Nephron (organoid): ENCODE results near the gene CCNJL.
"Not testable (repeated sequence)": the region's sequence is repeated elsewhere in the genome, so short reads cannot be mapped to it uniquely, and the experiment has no call there.

Experiments used
- H3K27ac Mint-ChIP-seq, 3 experiments: 2 replicates each; pipeline ENCODE4 v1.8.0; 2020; ENCODE audit warnings: mixed read lengths in 3 of 3, mild to moderate bottlenecking in 2 of 3, moderate library complexity in 1 of 3
- H3K27me3 Mint-ChIP-seq: 2 replicates; pipeline ENCODE4 v1.8.0; 2021; ENCODE audit warnings: low read depth, mild to moderate bottlenecking, moderate library complexity, mixed read lengths
- H3K36me3 Mint-ChIP-seq: 2 replicates; pipeline ENCODE4 v1.8.0; 2020; ENCODE audit warnings: low read depth, mixed read lengths
- H3K4me1 Mint-ChIP-seq: 2 replicates; pipeline ENCODE4 v1.8.0; 2020; ENCODE audit warnings: mixed read lengths
- H3K4me3 Mint-ChIP-seq, 3 experiments: 2 replicates each; pipeline ENCODE4 v1.8.0; 2020; ENCODE audit warnings: mild to moderate bottlenecking in 3 of 3, mixed read lengths in 3 of 3, moderate library complexity in 2 of 3
- H3K9me3 Mint-ChIP-seq: 2 replicates; pipeline ENCODE4 v1.8.0; 2020; ENCODE audit warnings: mixed read lengths
- TF ChIP-seq, protein P1 (sequence below), 3 experiments: fragments of 200-600 bp; sonication (generic); IDR thresholded peaks; one replicate each; pipeline ENCODE4 v1.5.0; 2021; ENCODE audit warnings: antibody characterized with exemption in 3 of 3; ENCODE audit not compliant: unreplicated experiment in 3 of 3

Gene CCNJL

DNA sequence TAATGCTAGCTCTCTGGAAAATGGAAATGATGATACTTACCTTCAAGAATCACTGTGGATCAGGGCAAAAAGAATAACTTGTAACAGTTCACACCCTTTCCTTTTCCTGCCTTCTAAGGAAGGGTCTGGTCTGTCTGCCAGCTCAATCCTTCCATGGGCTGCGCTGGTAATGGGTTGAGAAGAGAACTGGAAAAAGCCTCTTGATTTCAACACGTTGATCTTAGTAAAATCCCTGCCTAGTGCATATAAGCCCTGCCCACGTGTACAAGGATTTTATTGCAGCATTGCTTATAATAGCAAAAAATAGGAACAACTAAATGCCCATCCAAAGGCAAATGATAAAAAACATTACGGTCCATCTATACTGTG is 37.6 kb upstream of the CCNJL start:
- no peak overlapping the region for H3K4me3 Mint-ChIP-seq
- no peaks in the 10 kb centered on the region for H3K36me3 Mint-ChIP-seq
- H3K9me3 Mint-ChIP-seq, result no peaks in the 10 kb centered on the region
- TF ChIP-seq, protein P1, sequence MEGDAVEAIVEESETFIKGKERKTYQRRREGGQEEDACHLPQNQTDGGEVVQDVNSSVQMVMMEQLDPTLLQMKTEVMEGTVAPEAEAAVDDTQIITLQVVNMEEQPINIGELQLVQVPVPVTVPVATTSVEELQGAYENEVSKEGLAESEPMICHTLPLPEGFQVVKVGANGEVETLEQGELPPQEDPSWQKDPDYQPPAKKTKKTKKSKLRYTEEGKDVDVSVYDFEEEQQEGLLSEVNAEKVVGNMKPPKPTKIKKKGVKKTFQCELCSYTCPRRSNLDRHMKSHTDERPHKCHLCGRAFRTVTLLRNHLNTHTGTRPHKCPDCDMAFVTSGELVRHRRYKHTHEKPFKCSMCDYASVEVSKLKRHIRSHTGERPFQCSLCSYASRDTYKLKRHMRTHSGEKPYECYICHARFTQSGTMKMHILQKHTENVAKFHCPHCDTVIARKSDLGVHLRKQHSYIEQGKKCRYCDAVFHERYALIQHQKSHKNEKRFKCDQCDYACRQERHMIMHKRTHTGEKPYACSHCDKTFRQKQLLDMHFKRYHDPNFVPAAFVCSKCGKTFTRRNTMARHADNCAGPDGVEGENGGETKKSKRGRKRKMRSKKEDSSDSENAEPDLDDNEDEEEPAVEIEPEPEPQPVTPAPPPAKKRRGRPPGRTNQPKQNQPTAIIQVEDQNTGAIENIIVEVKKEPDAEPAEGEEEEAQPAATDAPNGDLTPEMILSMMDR (IDR thresholded peaks at IDR 0.05; ENCODE audit: unreplicated experiment in 3 of 3), result no peak
- H3K4me1 Mint-ChIP-seq, result peaks cover 10% of the 10 kb centered on the region
- no peak overlapping the region for H3K27ac Mint-ChIP-seq
- H3K27me3 Mint-ChIP-seq, result peaks cover 8% of the 10 kb centered on the region

DNA sequence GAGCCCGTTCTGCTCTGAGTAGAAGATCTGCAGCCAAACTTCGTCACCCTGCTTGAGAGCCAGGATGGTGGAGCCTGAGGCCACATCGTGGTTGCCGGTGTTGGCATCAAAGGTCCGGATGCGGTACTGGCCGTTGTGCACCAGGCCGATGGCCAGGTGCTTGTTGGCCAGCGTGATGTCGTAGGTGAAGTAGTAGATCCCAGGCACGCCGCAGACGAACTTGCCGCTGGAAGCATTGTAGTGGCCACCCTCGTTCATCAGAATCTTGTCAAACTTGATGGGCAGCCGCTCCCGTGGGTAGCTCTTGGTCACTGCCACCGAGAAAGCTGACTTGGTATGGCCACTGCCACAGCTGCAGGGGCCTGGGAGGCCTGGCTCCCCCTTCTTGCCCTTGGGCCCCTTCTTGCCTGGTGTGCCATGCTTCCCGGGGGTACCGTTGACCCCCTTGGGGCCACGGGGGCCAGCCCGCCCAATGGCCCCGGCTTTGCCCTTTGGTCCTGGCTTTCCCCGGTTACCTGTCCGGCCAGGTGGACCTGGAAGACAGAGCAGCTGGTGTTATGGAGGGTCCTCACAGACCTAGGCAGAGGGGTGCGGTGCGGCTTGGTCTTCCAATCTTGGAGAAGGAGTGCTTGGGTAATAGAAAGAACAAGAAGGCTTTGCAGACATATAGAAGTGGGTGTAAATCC is 37.0 kb upstream of the CCNJL start:
- no peaks in the 10 kb centered on the region for H3K36me3 Mint-ChIP-seq
- H3K9me3 Mint-ChIP-seq, result no peaks in the 10 kb centered on the region
- no peak overlapping the region for H3K4me3 Mint-ChIP-seq
- peaks cover 8% of the 10 kb centered on the region for H3K27me3 Mint-ChIP-seq
- peaks cover 10% of the 10 kb centered on the region for H3K4me1 Mint-ChIP-seq
- H3K27ac Mint-ChIP-seq, result no peak overlapping the region
- TF ChIP-seq, protein P1 (IDR thresholded peaks at IDR 0.05; ENCODE audit: unreplicated experiment in 3 of 3), result no peak

DNA sequence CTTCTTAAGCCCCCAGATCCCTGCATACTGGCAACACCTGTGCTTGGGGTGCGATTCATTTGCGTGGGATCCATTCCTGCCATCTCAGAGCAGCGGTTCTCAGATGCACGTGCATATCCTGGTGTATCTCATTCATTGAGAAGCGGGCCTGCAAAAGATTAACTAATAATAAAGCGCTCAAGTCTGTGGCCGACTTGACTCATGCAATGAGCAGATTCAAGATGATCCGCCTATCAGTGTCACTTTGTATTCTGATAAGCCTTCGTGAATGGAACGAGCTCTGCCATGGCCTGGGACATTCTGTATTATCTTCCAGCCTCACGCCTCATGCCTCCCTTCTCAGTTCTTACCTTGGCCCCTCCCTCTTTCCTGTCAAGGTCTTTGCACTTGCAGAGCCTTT is 35.7 kb upstream of the CCNJL start:
- Mint-ChIP-seq H3K27me3 (peaks cover 12% of the 10 kb centered on the region), H3K4me1 (peaks cover 6% of the 10 kb centered on the region), H3K27ac (no peak overlapping the region), H3K9me3 (no peaks in the 10 kb centered on the region), H3K36me3 (no peaks in the 10 kb centered on the region), H3K4me3 (no peak overlapping the region)
- TF ChIP-seq, protein P1 (IDR thresholded peaks at IDR 0.05; ENCODE audit: unreplicated experiment in 3 of 3), result no peak

DNA sequence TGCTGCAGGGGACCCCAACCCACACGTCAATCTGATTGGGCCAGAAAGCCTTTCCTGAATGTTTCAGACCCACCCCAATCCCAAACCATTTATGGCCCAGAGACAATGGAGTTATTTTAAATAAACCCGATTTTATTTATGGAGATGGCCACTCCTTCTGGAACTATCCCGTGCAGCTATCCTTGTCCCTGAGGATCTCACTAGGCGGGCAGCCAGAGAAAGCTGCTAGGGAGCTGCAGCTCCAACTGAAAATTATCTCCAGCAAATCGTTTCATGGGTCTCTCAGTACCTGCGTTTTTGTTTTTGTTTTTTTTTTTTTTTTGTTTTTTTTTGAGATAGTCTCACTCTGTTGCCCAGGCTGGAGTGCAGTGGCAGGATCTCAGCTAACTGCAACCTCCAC is 35.1 kb upstream of the CCNJL start:
- no peak overlapping the region for H3K27ac Mint-ChIP-seq
- no peaks in the 10 kb centered on the region for H3K9me3 Mint-ChIP-seq
- H3K4me3 Mint-ChIP-seq, result no peak overlapping the region
- H3K4me1 Mint-ChIP-seq, result peaks cover 4% of the 10 kb centered on the region
- TF ChIP-seq, protein P1 (IDR thresholded peaks at IDR 0.05; ENCODE audit: unreplicated experiment in 3 of 3), result no peak
- no peaks in the 10 kb centered on the region for H3K36me3 Mint-ChIP-seq
- H3K27me3 Mint-ChIP-seq, result peaks cover 13% of the 10 kb centered on the region

DNA sequence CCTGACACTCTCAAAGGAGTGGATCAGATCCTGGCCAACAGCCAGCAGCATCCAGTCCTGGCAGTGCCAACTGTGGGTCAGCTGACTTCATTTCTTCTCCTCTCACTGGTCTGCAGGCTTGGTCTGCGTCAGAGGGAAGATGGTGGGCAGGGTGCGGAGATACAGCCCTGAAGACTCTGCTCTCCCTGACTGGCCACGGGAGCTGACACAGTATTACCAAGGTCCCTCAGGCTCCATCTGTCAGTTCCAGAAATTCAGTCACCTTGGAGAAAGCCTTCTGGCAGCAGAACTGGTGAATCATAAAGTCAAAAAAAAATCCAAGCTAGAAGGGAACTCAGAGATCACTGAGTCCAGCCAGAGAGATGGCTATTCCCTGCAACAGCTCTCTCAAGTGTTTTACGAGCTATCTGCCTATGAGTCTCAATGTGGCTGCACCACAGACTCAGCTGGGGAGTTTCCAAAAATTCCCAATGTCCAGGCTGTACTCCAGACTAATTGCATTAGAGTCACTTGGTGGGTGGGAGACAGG is 30.1 kb upstream of the CCNJL start:
- H3K4me1 Mint-ChIP-seq, result peaks cover 4% of the 10 kb centered on the region
- no peaks in the 10 kb centered on the region for H3K36me3 Mint-ChIP-seq
- H3K27ac Mint-ChIP-seq, result no peak overlapping the region
- TF ChIP-seq, protein P1 (IDR thresholded peaks at IDR 0.05; ENCODE audit: unreplicated experiment in 3 of 3), result no peak
- H3K9me3 Mint-ChIP-seq, result no peaks in the 10 kb centered on the region
- H3K27me3 Mint-ChIP-seq, result peaks cover 5% of the 10 kb centered on the region
- H3K4me3 Mint-ChIP-seq, result no peak overlapping the region

DNA sequence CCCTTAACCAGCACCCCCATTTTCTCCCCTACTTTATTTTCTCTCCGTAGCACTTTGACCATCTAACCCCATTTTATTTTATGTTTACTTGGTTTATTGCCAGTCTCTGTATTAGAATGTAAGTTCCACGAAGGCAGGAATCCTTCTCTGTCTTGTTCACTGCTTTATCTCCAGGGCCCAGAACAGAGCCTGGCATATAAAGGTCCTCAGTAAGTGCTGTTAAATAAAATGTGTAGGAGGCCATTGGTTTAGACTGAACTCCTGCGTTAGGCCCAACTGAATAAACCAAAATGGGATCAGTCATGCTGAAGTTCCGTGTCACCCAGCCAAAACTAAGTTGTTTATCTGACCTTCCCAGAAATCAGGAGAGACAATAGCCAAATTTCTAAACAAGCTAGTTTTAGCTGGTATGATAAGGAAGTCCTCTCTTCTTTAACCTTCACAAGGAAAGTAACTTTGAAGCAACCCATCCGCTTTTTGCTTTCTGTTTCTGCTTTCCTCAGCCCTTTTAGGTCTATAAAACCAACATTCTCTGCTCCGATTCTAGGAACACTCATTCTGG is 29.0 kb upstream of the CCNJL start:
- TF ChIP-seq, protein P1 (IDR thresholded peaks at IDR 0.05; ENCODE audit: unreplicated experiment in 3 of 3), result no peak
- Mint-ChIP-seq H3K4me3 (no peak overlapping the region), H3K36me3 (no peaks in the 10 kb centered on the region), H3K27me3 (peaks cover 5% of the 10 kb centered on the region), H3K27ac (no peak overlapping the region), H3K4me1 (peaks cover 4% of the 10 kb centered on the region), H3K9me3 (no peaks in the 10 kb centered on the region)

DNA sequence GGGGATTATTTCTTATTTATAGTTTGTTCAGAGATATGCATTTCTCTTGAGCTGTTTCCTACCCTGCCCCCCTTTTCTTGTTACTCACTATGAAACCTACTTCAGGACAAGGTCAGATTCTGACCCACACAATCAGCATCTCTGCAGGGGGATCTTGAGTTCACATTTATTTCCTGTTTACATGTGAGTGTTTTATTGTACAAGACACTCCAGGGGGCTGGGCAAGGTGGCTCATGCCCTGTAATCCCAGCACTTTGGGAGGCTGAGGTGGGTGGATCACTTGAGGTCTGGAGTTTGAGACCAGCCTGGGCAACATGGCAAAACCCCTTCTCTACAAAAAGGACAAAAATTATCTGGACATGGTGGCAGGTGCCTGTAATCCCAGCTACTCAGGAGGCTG is 28.1 kb upstream of the CCNJL start:
- H3K4me3 Mint-ChIP-seq, H3K4me1 Mint-ChIP-seq, H3K9me3 Mint-ChIP-seq, H3K27me3 Mint-ChIP-seq, H3K27ac Mint-ChIP-seq, H3K36me3 Mint-ChIP-seq: not testable (repeated sequence)
